GM21723 (cell line): ENCODE measurements around the gene U2AF2.

Experiments used
- ATAC-seq: cut with Tn5 transposase; IDR thresholded peaks from one replicate; pipeline ENCODE4 v1.9.1; 2021; ENCODE audit warnings: mild to moderate bottlenecking, moderate library complexity; ENCODE audit not compliant: unreplicated experiment

Gene U2AF2

DNA sequence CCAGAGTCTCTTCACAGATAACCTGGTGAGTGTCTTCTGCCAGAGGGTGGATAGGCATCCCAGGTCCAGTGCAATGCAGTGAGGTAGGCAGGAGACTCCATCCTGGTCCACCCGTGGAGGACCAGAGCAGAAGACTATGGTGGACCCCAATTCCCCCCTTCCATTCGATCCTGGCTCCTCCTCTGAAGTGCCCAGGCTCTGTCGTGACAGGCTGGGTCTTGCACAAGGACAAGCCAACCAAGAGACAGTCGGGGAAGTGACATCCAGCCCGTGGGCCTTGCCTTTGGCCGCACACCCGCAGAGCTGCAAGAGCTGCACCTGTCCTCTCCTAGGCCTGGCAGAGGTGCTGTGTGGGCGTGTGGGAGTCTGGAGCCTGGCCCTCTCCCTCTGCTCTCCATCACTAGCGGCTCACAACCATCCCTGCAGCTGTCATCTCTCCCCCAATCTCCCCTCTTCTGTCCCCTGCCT is 33.6 kb upstream of the U2AF2 start:
- ATAC-seq: no peak

DNA sequence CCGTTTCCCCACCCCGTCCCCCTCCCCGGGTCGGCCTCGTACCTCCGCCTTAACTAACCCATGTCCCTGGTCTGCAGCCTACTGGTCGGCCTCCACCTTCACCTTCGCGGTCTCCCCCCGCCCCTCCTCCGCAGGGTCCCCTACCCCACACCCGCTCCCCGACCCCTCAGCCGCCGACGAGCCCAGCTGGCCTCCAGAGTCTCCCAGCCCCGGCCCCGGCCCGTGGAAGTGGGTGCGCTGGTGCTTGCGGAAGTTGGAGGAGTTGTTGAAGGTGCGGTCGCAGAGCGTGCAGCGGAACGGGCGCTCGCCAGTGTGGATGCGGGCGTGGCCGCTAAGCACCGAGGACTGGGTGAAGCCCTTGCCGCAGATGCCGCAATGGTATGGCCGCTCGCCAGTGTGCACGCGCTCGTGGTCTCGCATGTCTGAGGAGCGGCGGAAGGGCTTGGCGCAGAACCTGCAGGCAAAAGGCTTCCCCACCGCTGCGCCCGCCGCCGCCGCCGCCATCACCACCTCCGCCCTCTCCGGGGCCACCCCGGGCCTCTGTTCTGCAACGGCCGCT is 33.1 kb upstream of the U2AF2 start:
- no peak for ATAC-seq

GRCh38 chr19:55622242-55622969 is 32.4 kb upstream of the U2AF2 start:
- no peak for ATAC-seq

GRCh38 chr19:55623130-55623529 is 31.7 kb upstream of the U2AF2 start:
- no peak for ATAC-seq

DNA sequence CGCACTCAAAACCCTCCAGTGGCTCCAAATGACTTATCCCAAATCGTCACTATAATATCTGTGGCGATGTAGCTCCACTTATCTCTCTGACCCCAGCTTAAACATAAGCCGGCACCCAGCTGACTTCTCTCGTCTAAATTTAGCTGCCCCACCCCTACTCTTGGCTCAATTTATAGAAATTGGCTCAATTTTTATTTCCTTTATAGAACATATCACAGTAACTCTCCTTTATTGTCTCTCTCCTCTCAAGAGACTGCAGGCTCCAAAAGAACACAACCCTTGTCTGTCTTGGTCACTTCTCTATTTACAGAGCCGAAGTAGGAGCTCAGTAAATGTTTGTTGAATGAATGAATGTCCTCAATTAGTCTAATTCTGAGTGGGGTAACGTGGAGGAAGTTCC is 31.3 kb upstream of the U2AF2 start:
- ATAC-seq: no peak

DNA sequence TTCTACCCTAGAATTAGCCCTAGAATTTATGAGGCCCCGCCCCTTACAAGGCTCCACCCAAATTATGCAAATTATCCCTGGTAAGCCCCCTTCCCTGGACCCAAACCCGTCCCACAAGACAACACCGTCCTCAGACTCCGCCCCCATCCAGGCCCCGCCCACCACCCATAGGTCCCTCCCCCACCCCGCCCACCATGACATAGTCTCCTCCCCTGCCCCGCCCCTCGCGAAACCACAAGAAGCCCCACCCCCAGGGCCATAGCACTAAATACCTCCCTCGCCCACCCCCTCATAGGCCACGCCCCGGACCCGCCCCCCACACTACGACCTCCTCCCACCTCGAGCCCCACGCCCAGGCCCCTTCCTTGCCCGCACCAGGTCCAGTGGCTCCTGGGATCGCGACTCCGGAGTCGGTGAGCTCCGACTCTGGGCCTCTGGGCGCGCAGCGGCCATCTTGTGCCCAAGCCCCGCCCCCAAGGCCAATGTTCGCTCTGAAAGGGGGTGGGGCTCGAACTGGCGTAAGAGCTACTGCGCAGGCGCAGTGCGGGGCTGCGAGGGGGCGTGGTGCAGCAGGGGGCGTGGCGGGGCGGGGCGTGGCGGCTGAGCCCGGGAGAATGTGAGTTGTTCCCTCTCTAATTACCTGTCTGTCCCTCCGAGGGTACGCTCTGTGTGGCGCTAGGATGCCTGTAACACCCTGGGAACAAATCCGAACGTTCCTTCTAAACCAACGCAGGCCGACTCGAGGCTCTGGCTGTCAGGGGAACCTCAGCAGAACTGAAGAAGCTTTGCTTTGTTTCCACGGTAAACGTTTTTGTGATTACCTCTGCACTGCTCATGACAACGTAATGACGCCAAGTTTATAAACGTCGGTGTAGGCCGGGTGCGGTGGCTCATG is 30.5 kb upstream of the U2AF2 start, which contains the start of gene ZNF784:
Gene ZNF784 (minus strand): TSS at position 458 of the 895 bp plus-strand sequence. CDS start 5 bp downstream, at position 453.
- ATAC-seq: peak; percentile 53

DNA sequence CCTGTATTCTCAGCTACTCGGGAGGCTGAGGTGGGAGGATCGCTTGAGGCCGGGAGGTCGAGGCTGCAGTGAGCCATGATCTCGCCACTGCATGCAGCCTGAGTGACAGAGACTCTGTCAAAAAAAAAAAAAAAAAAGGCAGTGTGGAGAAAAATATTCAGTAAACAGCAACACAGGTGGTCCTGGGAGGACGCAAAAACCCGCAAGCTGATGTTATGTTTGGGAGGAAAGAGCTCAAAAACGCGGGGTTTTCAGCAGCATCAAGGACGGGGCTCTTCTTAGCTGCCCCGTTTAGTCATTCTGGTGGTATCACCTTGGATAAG is 29.9 kb upstream of the U2AF2 start:
- ATAC-seq: no peak

DNA sequence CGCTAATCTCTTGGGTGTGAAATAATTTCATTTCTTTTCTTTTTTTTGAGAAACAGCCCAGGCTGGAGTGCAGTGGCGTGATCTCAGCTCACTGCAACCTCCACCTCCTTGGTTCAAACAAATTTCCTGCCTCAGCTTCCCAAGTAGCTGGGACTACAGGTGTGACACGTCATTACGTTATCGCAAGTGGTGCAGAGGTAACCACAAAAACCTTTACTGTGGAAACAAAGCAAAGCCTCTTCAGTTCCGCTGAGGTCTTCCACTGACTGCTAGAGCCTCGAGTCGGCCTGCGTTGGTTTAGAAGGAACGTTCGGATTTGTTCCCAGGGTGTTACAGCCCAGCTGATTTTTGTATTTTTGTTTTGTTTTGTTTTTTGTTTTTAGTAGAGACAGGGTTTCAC is 28.5 kb upstream of the U2AF2 start:
- ATAC-seq: no peak

GRCh38 chr19:55632463-55632834 is 22.4 kb upstream of the U2AF2 start:
- no peak for ATAC-seq

GRCh38 chr19:55633861-55634260 is 21.0 kb upstream of the U2AF2 start:
- no peak for ATAC-seq

DNA sequence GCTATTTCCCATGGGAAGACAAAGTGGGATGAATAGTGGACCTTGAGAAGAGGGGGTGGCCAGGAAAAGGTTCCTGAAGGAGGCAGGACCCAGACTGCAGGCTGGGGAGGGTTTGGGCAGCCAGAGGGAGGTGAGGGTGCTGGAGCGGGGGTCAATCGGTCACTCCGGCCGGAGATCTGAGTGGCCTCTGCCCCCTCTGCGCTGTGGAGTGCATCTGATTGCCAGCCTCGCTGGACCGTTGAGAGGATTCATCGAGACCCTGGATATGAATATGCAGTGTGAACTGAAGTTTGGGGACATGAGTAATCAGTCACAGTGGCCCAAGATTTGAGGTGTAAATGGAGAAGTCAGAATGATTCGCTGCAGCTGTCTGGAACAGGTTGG is 19.5 kb upstream of the U2AF2 start:
- ATAC-seq: no peak

DNA sequence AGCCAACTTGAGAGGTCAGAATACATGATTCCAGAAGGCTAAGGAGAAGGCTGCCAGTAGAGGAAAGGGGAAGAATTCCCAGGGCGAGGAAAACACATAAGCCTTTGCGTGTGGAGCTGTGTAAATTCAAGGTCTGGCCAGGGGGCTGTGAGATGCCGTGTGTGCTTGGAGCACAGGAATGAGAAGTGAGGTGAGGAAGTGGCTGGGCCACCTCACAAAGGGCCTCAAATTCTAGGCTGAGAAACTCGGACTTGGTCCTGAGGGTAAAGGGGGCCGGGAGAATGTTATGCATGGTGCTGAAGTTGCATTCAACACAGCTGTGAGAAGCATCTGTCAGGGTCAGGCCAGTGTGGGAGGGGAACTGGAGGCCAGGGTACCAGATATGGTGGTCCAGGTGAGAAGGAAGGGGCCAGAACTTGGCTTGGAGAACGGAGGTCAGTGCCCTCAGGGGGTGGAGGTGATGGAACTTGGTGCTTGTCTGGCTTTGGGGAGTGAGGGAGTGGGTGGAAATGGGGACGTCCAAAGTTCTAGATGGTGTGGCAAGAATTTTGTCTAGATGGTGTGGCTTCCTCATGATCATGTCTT is 18.9 kb upstream of the U2AF2 start:
- ATAC-seq: no peak

DNA sequence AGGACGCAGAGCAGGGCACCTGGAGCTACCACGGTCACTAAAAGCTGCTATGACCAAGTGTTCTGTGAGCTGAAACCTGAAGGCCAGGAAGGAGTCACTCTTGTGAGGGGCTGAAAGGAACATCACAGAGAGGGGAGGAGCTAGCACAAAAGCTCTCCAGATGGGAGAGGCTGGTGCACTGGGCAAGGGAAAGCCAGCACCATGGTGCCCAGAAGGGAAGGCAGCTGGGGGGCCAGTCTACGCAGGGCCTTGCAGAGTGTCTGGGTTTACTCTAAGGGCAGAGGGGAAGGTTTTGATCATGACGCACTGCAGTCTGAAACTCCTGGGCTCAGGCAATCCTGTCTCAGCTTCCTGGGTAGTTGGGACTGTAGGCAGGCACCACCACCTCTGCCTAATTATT is 18.1 kb upstream of the U2AF2 start:
- no peak for ATAC-seq

- ATAC-seq: no peak
Measured at GRCh38 chr19:55637534-55637933, 17.3 kb upstream of the U2AF2 start.

- no peak for ATAC-seq
Measured at GRCh38 chr19:55638864-55639359, 15.9 kb upstream of the U2AF2 start.

GRCh38 chr19:55640043-55640576 is 14.7 kb upstream of the U2AF2 start:
- no peak for ATAC-seq

DNA sequence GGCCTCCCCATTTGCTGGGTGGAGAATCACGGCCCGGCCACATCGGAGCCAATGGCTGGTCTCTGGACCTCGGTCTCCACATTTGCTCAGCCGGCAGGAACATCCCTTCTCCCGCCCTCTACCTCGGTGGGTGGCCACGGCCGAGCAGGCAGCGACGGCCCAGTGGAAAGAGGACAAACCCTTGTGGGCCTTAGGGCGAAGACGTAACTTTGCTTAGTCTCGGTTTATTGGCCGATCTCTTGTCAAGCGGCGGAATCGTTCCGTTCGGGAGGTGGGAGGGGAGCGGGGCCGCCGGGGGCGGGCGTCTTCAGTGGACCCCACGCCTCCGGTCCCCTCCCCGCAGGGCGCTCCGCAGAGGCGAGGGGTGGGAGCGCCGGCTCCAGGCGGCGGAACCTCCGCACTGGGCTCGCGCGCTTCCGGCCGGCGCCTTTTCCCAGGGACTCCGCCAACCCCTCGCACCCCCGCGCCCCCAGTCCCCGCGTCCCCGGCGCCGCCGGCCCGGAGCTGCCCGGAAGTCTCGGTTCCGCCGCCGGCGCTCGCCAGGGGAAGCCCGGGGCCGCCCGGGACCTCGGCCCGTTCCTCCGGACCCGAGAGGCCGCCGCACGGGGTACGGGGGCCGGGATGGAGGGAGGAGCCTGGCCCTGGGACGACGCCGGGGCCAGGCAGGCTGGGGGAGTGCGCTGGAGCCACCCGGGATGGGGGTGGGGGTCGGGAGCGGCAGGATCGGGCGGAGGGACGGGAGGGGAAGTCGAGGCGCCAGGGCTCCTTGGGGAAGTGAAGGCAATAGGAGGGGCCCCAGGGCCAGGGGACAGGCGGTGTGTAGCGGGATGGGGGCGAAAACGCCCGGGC is 14.0 kb upstream of the U2AF2 start, which contains the start of gene ZNF580:
Gene ZNF580 (plus strand): TSS at position 426 of the 849 bp plus-strand sequence. CDS start 1,507 bp downstream, outside the sequence.
- ATAC-seq: peak; percentile 34

DNA sequence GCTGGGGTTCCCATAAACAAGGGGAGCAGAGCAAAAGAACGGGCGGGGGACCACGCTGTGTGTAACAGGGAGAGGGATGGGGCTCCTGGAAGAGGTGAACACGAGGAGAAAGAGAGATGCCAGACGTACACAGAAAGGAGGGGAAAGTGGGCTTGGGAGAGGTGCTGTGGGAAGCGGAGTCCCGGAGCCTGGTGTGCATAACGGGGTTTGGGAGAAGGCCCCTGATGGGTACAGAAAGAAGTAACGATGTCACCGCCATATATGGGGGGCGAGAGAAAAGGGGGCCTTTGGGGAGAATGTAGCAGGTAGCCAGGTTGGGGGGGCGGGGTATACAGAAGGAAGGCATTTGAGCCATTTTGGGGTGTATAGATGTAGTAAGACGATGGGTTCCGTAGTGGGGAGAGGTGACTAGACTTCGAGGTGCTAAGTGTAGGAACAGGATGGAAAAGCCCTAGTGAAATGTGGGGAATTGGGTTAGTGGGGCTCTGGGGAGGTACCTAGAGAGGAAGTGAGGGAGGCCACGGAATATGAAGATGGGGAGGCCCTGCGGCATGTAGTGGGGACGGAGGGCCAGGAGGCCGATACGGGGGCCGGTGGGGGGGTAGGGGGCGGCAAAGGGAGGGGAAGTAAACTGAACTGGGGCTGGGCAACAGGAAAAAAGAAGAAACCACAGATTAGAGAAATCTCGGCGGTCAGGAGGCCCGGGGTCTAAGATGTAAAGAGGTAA is 13.2 kb upstream of the U2AF2 start:
- ATAC-seq: no peak
